CD4-positive, alpha-beta T cell treated with Interleukin-6 for 4 hours (primary cell): ENCODE measurements around the gene ZYG11B.
"Not testable (repeated sequence)": the region's sequence is repeated elsewhere in the genome, so short reads cannot be mapped to it uniquely, and the experiment has no call there.

Experiments used
- DNase-seq: peaks from one replicate; pipeline ENCODE4 v3.0.0-alpha.2; 2020; ENCODE audit warnings: mixed read lengths

Gene ZYG11B

DNA sequence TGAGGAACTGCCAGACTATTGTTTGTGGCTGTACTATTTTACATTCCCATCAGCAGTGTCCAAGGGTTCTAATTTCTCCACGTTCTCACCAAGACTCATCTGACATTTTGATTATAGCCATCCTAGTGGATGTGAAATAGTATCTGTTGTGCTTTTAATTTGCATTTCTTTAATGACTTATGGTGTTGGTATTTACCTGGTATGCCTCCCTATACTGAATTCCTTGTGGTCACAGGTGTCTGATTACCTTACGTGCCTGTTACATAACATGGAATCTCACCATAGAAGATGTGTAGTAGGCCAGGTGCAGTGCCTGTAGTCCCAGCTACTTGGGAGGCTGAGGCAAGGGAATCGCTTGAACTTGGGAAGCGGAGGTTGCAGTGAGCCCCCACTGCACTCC is 129.8 kb downstream of the ZYG11B start:
- DNase-seq = no peak

DNA sequence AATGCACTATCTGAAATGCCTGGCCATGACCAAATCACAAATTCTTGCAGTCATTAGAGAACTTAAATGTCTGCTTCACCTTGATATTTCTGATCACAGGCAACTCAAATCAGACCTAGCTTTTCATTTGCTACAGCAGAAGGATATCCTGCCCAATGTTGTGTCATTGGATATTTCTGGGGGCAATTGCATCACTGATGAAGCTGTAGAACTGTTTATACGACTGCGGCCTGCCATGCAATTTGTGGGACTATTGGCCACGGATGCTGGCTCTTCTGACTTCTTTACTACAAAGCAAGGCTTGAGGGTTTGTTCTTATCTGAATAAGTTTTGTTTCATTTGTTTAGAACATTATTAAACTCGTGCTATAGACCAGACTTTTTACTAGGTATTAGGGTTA is 131.2 kb downstream of the ZYG11B start:
- DNase-seq = no peak

DNA sequence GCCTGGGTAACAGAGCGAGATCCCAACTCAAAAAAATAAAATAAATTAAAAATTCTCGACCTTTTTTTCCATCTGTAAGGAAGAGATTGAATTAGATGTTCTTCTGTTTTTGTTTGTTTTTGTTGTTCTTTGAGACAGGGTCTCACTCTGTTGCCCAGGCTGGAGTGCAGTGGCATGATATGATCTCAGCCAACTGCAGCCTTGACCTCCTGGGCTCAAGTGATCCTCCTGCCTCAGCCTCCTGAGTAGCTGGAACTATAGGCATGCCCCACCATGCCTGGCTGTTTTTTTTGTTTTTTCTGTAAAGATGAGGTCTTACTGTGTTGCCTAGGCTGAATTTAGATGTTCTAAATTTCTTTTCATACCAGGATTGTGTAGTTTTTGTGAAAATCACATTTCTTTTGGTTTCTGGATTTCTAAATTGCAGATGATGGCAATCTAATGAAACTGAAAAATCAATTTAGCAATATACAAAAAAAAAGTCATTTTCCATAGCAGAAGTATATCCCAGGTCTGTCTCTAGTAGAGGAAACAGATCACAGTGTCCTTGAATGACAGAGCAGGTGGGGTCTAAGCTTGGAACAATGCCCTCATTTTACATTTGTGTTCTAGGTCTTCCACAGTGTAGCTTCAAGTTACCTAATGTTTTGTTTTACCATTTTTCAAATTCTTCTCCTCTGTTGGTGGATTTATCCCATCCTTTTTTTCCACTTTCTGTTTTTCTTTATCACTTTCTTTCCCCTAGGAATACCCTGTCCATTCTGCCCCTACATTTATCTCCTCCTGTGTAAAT is 136.6 kb downstream of the ZYG11B start:
- DNase-seq = no peak

DNA sequence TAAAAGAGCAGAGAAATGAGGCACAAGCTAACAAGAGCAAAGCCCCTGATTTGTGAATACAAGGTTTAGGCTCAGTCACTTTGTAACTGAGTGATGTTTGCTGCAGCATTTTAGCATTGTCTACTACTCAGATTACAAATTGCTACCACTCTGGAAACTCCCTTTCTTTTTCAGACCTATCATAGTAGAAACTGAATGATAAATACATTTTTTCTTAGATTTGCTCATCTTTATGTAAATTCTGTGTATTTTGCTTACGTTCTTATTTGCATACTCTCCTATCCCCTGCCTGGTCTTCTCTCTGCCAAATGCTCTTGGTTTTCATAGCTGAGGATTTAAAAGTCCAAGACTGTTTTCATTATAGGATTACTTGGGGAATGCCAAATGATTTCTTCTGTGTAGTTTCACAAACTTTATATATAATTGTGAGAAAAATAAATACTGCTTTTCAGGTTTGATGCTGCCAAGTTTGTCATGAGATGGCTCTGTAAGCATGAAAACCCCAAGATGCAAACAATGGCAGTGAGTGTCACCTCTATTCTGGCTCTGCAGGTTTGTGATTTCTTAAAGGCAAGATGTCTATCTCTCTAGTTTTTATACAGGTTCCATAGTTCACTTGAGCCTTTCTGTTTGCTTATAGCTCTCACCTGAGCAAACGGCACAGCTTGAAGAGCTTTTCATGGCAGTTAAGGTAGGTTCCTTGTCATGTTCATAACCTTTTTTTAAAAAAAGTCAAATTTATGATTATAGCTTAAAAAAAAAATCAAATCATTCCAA is 141.0 kb downstream of the ZYG11B start:
- no peak for DNase-seq

DNA sequence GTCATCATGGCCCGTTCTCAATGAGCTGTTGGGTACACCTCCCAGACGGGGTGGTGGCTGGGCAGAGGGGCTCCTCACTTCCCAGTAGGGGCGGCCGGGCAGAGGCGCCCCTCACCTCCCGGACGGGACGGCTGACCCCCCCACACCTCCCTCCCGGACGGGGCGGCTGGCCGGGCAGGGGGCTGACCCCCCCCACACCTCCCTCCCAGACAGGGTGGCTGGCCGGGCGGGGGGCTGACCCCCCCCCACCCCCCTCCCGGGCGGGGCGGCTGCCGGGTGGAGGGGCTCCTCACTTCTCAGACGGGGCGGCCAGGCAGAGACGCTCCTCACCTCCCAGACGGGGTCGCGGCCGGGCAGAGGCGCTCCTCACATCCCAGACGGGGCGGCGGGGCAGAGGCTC is 143.5 kb downstream of the ZYG11B start:
- not testable (repeated sequence) for DNase-seq

DNA sequence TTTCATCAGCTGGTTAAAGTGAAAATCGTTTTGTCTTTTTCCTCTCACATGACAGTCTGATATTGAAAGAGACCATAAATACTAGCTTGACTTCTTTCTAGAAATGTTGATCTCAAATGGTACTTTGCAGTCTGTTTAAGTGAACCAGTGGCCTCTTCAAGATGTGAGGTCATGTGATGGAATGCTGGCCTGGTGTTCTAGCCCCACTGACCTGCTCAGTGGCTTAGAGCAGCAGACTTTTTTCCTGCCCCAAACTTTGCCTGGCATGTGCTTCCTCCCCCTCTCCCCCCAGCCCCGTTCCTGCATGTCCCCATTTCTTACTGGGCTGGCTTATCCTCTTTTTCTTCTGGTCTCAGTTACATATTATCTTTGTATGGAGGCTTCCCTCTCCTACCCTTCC is 150.6 kb downstream of the ZYG11B start:
- no peak for DNase-seq
